Measurements from ENCODE around the gene DOK6. TPM values are rescaled to one million over a fixed set of nuclear protein-coding genes. Genes with fewer than 3 reads are reported as not detected.

Gene DOK6
- total and polyA plus RNA-seq, 9 of the 15 experiments (the other 6 are each of a cell fraction or from before 2014, with no cell fraction given), result not detected

DNA sequence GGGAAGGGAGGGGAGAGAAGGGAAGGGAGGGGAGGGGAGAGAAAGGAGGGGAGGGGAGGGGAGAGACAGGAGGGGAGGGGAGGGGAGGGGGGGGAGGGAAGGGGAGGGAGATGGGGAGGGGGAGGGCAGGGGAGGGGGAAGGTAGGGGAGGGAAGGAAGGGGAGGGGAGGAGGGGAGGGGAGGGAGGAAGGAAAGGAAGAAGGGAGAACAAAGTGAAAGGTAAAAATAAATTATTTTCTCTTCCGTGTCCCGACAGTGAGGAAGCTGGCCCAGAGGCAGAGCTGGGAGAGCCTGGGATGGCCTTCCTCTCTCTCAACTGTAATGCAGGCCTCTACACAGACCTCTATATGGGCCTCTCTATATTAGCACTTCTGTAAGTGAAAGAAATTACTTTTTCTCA is 493.8 kb downstream of the DOK6 start (continued):
- TF ChIP-seq MYBL2 (IDR thresholded peaks at IDR 0.05; ENCODE audit: low read depth) (no peak), MYBL2 (CRISPR knock-in tag; IDR thresholded peaks at IDR 0.05; ENCODE audit: borderline replicate concordance) (no peak), BDP1 (IDR thresholded peaks at IDR 0.05; ENCODE audit: insufficient read depth, insufficient read length) (no peak)
- TF ChIP-seq, protein P1, sequence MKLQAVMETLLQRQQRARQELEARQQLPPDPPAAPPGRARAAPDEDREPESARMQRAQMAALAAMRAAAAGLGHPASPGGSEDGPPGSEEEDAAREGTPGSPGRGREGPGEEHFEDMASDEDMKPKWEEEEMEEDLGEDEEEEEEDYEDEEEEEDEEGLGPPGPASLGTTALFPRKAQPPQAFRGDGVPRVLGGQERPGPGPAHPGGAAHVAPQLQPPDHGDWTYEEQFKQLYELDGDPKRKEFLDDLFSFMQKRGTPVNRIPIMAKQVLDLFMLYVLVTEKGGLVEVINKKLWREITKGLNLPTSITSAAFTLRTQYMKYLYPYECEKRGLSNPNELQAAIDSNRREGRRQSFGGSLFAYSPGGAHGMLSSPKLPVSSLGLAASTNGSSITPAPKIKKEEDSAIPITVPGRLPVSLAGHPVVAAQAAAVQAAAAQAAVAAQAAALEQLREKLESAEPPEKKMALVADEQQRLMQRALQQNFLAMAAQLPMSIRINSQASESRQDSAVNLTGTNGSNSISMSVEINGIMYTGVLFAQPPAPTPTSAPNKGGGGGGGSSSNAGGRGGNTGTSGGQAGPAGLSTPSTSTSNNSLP (IDR thresholded peaks at IDR 0.05; ENCODE audit: borderline replicate concordance, low read depth, low read length), result no peak

DNA sequence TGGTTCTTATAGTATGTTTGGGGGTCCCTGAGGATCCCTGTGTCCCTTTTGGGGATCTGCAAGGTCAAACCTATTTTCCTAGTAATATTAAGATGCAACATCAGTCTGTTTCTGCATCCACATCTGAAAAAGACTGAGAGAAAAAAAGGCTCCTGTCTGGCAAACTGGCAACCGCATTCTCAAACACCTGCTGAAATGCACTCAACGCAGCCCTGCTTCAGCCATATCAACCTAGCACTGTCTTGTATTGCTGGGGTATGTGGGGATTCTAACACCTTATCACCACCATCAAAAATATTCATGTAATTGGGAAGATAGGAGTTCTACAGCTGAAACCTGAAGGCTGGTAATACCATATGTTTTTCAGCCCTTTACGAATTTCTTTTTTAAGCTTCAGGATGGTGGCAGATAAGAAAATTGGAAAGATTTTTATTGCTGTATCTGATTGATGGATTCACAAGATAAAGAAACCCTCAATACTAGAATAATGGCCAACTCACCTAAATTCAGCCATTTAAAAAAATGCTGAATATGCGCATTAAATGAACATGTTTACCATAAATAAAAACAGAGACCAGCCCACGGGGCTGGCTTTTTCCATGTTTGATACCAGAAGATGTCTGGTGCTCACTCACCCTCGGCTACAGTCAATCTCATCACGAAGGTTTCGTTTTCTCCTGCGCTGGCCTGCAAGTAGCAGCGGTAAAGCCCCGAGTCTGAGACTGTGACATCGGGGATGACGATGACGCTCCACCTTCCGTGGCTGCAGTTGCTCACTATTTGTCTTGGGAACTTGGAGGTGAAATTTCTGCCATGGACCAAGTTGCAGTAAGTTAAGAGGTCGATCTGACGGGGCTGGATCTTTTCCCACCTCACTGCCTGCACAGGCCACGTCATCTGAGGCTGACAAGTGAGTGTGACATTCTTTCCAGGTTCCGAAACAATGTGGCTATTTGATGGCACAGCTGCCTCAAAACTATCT is 494.7 kb downstream of the DOK6 start:
- Histone ChIP-seq H3K4me2 (ENCODE audit: insufficient read depth, low read length) (no peak overlapping the region), H3K79me2 (ENCODE audit: control insufficient read depth, insufficient read depth, low read length) (no peaks in the 10 kb centered on the region), H3K4me3 (no peak overlapping the region), H3K27me3 (ENCODE audit: control insufficient read depth in 2 of 2, insufficient read depth in 2 of 2, low read length in 2 of 2) (no peaks in the 10 kb centered on the region), H3K9me1 (ENCODE audit: control insufficient read depth, insufficient read depth, low read length) (no peaks in the 10 kb centered on the region), H3K27ac (ENCODE audit: extremely low read depth, low read depth, low read length) (no peak overlapping the region), H4K20me1 (replicated peaks; ENCODE audit: control insufficient read depth, insufficient read depth, low read length) (no peaks in the 10 kb centered on the region), H3K9ac (ENCODE audit: insufficient read depth in 1 of 2, low read depth in 2 of 2, low read length in 2 of 2) (no peak overlapping the region), H2AFZ (ENCODE audit: low read depth, low read length) (no peak overlapping the region), H3K4me1 (replicated peaks in 1 of 2; ENCODE audit: control insufficient read depth in 2 of 2, insufficient read depth in 2 of 2, low read length in 2 of 2) (no peaks in the 10 kb centered on the region), H3K36me3 (ENCODE audit: control insufficient read depth, insufficient read depth, low read length) (no peaks in the 10 kb centered on the region), H3K9me3 (replicated peaks; ENCODE audit: control insufficient read depth, insufficient read depth, low read depth, low read length) (no peaks in the 10 kb centered on the region)
- ATAC-seq (no peak), FAIRE-seq (no peak), DNase-seq (ENCODE audit: extremely low read depth in 1 of 4, low spot score in 3 of 4) (no peak)
- POLR2A ChIA-PET, result no interaction called here
- in situ Hi-C loops (cut with MboI), result no loop called here
- WGBS (ENCODE audit: insufficient coverage, low coverage, missing lambda C conversion rate), result 33% methylated on average over 7 of the region's 19 CpGs
- TF ChIP-seq ETV6 (IDR thresholded peaks at IDR 0.05; ENCODE audit: borderline replicate concordance in 1 of 2, low read depth in 2 of 2, low read length in 1 of 2) (no peak), ETV6 (CRISPR knock-in tag; IDR thresholded peaks at IDR 0.05; ENCODE audit: borderline replicate concordance) (no peak), BRD9 (IDR thresholded peaks at IDR 0.05; ENCODE audit: low read depth, partially characterized antibody) (no peak), ZNF316 (IDR thresholded peaks at IDR 0.05) (peak; percentile 57), C11orf30 (IDR thresholded peaks at IDR 0.05; ENCODE audit: low read depth) (peak; percentile 43; the same call in 1 of the 2 replicates), CBX1 (IDR thresholded peaks at IDR 0.05; ENCODE audit: low read depth) (no peak), MAFG (tag; conservative IDR thresholded peaks at IDR 0.05) (peak; percentile 49), ZNF133 (CRISPR knock-in tag; IDR thresholded peaks at IDR 0.05) (no peak), MAFF (IDR thresholded peaks at IDR 0.05; ENCODE audit: low read length) (peak; percentile 13; the same call in 1 of the 2 replicates)
- intact Hi-C loops (cut with micrococcal nuclease), result no loop called here
- CTCF ChIA-PET (ENCODE audit: low intra/inter-chr PET ratio), result interaction anchor here (0.8 kb wide), 1 partner anchor 144 kb away, joined by 4 read pairs; no protein-coding TSS in a partner anchor
- no TSS peak for BruUV-seq (replicated peaks)
